Liver (tissue), 3 donors: ENCODE results near the gene CRYL1.

Source experiments
- ATF3 ChIP-seq: IDR thresholded peaks from 2 replicates; pipeline ENCODE4 v1.6.1; 2016; ENCODE audit warnings: antibody characterized with exemption
- CTCF ChIP-seq: fragments of 150-350 bp; IDR thresholded peaks from 2 replicates; pipeline ENCODE4 v1.5.1; 2017; ENCODE audit warnings: improper control_type of control experiment, low read depth, low read length; ENCODE audit not compliant: missing input control
- MAX ChIP-seq: IDR thresholded peaks from 2 replicates; pipeline ENCODE4 v1.6.1; 2016; ENCODE audit warnings: antibody characterized with exemption
- SP1 ChIP-seq: IDR thresholded peaks from 2 replicates; pipeline ENCODE4 v1.6.1; 2018; ENCODE audit warnings: antibody characterized with exemption, mild to moderate bottlenecking
- TAF1 ChIP-seq: conservative IDR thresholded peaks from 2 replicates; pipeline ENCODE4 v1.6.1; 2016; ENCODE audit warnings: antibody characterized with exemption, mild to moderate bottlenecking
- donor health status: healthy.
- donor health status: healthy.

- TF ChIP-seq CTCF, result no peak
- TF ChIP-seq MAX, result no peak
- no peak for TF ChIP-seq SP1
- TF ChIP-seq TAF1, result no peak
- no peak for TF ChIP-seq ATF3
These were observed 142.6 kb downstream of the CRYL1 start for GRCh38 chr13:20383058-20383457.
